HG03097 (cell line): Measurements from ENCODE around the gene EIF4EBP2.

ENCODE experiments used
- ATAC-seq: cut with Tn5 transposase; IDR thresholded peaks from one replicate; pipeline ENCODE4 v1.9.1; 2021; ENCODE audit not compliant: unreplicated experiment, low FRiP score

EIF4EBP2 gene

GRCh38 chr10:70426823-70427222, 22.9 kb downstream of the EIF4EBP2 start:
- ATAC-seq = no peak

GRCh38 chr10:70430493-70431445, 26.8 kb downstream of the EIF4EBP2 start:
- ATAC-seq = no peak

- no peak for ATAC-seq
Observed at GRCh38 chr10:70432101-70432500, 28.2 kb downstream of the EIF4EBP2 start.

GRCh38 chr10:70432561-70433263, 28.8 kb downstream of the EIF4EBP2 start:
- no peak for ATAC-seq

- ATAC-seq = no peak
Observed at GRCh38 chr10:70433581-70434280, 29.8 kb downstream of the EIF4EBP2 start.

GRCh38 chr10:70435241-70436085, 31.5 kb downstream of the EIF4EBP2 start:
- no peak for ATAC-seq

- no peak for ATAC-seq
Observed at GRCh38 chr10:70437721-70438120, 33.8 kb downstream of the EIF4EBP2 start.

- ATAC-seq = no peak
Observed at GRCh38 chr10:70440296-70441160, 36.6 kb downstream of the EIF4EBP2 start.

- ATAC-seq = no peak
Observed at GRCh38 chr10:70441161-70441894, 37.4 kb downstream of the EIF4EBP2 start, which contains the start of gene NODAL. TSS of gene NODAL (minus strand) at chr10:70441681. CDS start at chr10:70441667, 14 bp downstream.

GRCh38 chr10:70441895-70442309, 38.0 kb downstream of the EIF4EBP2 start:
- no peak for ATAC-seq

GRCh38 chr10:70442332-70442988, 38.5 kb downstream of the EIF4EBP2 start:
- no peak for ATAC-seq

- ATAC-seq = no peak
Observed at GRCh38 chr10:70444744-70445143, 40.8 kb downstream of the EIF4EBP2 start.

GRCh38 chr10:70445718-70446657, 42.0 kb downstream of the EIF4EBP2 start:
- ATAC-seq = no peak

- ATAC-seq = no peak
Observed at GRCh38 chr10:70448236-70448635, 44.3 kb downstream of the EIF4EBP2 start.

- ATAC-seq = no peak
Observed at GRCh38 chr10:70455213-70455630, 51.3 kb downstream of the EIF4EBP2 start.

GRCh38 chr10:70456164-70456563, 52.2 kb downstream of the EIF4EBP2 start:
- ATAC-seq = no peak
